ENCODE data around the gene SLC24A4.

SLC24A4 gene

GRCh38 chr14:92475037-92475436 lies 152.1 kb downstream of the SLC24A4 start:
- Histone ChIP-seq H3K36me3 (ENCODE audit: low read depth) (no peaks in the 10 kb centered on the region), H3K27ac (ENCODE audit: poor library complexity, severe bottlenecking) (no peak overlapping the region), H3K4me3 (ENCODE audit: severe bottlenecking) (no peak overlapping the region), H3K27me3 (ENCODE audit: insufficient read depth, poor library complexity, severe bottlenecking) (no peaks in the 10 kb centered on the region), H3K4me1 (ENCODE audit: insufficient read depth, poor library complexity, severe bottlenecking) (peaks cover 42% of the 10 kb centered on the region), H3K9me3 (ENCODE audit: severe bottlenecking) (no peaks in the 10 kb centered on the region)
- TF ChIP-seq, protein P1, sequence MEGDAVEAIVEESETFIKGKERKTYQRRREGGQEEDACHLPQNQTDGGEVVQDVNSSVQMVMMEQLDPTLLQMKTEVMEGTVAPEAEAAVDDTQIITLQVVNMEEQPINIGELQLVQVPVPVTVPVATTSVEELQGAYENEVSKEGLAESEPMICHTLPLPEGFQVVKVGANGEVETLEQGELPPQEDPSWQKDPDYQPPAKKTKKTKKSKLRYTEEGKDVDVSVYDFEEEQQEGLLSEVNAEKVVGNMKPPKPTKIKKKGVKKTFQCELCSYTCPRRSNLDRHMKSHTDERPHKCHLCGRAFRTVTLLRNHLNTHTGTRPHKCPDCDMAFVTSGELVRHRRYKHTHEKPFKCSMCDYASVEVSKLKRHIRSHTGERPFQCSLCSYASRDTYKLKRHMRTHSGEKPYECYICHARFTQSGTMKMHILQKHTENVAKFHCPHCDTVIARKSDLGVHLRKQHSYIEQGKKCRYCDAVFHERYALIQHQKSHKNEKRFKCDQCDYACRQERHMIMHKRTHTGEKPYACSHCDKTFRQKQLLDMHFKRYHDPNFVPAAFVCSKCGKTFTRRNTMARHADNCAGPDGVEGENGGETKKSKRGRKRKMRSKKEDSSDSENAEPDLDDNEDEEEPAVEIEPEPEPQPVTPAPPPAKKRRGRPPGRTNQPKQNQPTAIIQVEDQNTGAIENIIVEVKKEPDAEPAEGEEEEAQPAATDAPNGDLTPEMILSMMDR (IDR thresholded peaks at IDR 0.05; ENCODE audit: poor library complexity, severe bottlenecking), result no peak
- ATAC-seq (ENCODE audit: low read depth), result no peak
- no peak for DNase-seq (ENCODE audit: low spot score)

DNA sequence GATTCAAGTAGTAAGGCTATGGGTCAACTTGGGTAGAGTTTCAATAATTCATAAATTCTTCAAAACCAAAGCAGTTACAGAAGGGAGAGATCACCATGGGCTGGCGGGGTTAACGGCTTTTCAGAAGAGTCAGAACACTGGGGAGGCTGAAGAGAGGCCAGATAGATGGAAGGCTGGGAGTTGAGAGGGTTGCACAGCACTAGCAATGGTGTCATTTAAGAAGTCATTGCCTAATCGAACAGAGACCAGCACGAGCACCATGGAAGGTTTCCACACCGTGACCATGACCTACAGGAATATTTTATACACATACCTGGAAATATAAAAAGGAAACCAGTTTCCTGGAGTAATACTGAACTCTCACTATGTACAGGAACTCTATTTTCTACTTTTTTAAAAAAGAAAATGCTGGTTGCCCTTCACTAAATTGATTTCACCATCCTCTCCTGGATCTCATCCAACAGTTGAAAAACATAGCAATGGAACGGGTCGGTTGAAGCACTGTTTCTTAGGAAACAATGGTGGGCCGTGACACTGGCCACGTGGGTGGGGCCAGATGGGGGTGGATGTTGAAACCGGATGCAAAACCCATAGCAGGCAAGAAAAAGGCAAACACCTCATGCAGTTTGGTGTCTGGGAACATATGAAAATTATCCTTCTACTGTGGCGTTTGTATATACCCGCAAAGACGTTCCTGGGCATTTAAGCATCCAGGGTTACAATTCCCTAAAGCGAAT lies 152.7 kb downstream of the SLC24A4 start:
- no peaks in the 10 kb centered on the region for H3K36me3 ChIP-seq (ENCODE audit: low read depth)
- DNase-seq (ENCODE audit: low spot score) (no peak), ATAC-seq (ENCODE audit: low read depth) (no peak)
- no peaks in the 10 kb centered on the region for H3K9me3 ChIP-seq (ENCODE audit: severe bottlenecking)
- no peak overlapping the region for H3K4me3 ChIP-seq (ENCODE audit: severe bottlenecking)
- H3K4me1 ChIP-seq (ENCODE audit: insufficient read depth, poor library complexity, severe bottlenecking), result peaks cover 36% of the 10 kb centered on the region
- TF ChIP-seq, protein P1 (IDR thresholded peaks at IDR 0.05; ENCODE audit: poor library complexity, severe bottlenecking), result no peak
- no peak overlapping the region for H3K27ac ChIP-seq (ENCODE audit: poor library complexity, severe bottlenecking)
- no peaks in the 10 kb centered on the region for H3K27me3 ChIP-seq (ENCODE audit: insufficient read depth, poor library complexity, severe bottlenecking)

DNA sequence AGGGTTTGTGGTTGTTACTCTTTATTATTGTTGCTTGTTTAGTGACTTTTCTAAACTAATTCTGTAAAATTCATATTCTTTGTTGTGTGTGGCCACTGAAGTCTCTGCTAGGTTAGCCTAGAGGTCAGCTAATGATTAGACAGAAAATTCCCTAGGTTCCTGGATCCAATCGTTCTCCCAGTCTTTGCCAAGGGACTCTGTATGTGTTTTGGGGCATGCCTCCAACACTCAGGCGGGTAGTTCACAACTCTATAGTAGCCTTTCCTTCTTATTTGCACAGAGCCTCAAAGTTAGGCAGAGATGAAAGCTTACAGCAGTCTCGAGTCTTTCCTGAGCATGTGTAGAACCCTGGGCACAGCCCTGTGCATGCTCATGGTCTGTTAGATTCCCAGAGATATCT lies 157.9 kb downstream of the SLC24A4 start:
- no peaks in the 10 kb centered on the region for H3K9me3 ChIP-seq (ENCODE audit: severe bottlenecking)
- no peaks in the 10 kb centered on the region for H3K27me3 ChIP-seq (ENCODE audit: insufficient read depth, poor library complexity, severe bottlenecking)
- H3K36me3 ChIP-seq (ENCODE audit: low read depth), result no peaks in the 10 kb centered on the region
- H3K4me1 ChIP-seq (ENCODE audit: insufficient read depth, poor library complexity, severe bottlenecking), result no peaks in the 10 kb centered on the region
- TF ChIP-seq, protein P1 (IDR thresholded peaks at IDR 0.05; ENCODE audit: poor library complexity, severe bottlenecking), result no peak
- no peak overlapping the region for H3K27ac ChIP-seq (ENCODE audit: poor library complexity, severe bottlenecking)
- ATAC-seq (ENCODE audit: low read depth), result no peak
- DNase-seq (ENCODE audit: low spot score), result peak; percentile 4
- H3K4me3 ChIP-seq (ENCODE audit: severe bottlenecking), result no peak overlapping the region

GRCh38 chr14:92481386-92481785 lies 158.4 kb downstream of the SLC24A4 start:
- Histone ChIP-seq H3K27me3 (ENCODE audit: insufficient read depth, poor library complexity, severe bottlenecking) (no peaks in the 10 kb centered on the region), H3K27ac (ENCODE audit: poor library complexity, severe bottlenecking) (no peak overlapping the region), H3K4me3 (ENCODE audit: severe bottlenecking) (no peak overlapping the region), H3K36me3 (ENCODE audit: low read depth) (no peaks in the 10 kb centered on the region), H3K9me3 (ENCODE audit: severe bottlenecking) (no peaks in the 10 kb centered on the region), H3K4me1 (ENCODE audit: insufficient read depth, poor library complexity, severe bottlenecking) (no peaks in the 10 kb centered on the region)
- TF ChIP-seq, protein P1 (IDR thresholded peaks at IDR 0.05; ENCODE audit: poor library complexity, severe bottlenecking), result peak; percentile 27
- no peak for ATAC-seq (ENCODE audit: low read depth)
- DNase-seq (ENCODE audit: low spot score), result no peak

Data from RWPE2 (cell line).